GM21526 (cell line): Measurements from ENCODE around the gene POLG.

Source experiments
- ATAC-seq: cut with Tn5 transposase; IDR thresholded peaks from one replicate; pipeline ENCODE4 v1.9.1; 2021; ENCODE audit warnings: moderate library complexity; ENCODE audit not compliant: unreplicated experiment, low FRiP score

POLG gene

DNA sequence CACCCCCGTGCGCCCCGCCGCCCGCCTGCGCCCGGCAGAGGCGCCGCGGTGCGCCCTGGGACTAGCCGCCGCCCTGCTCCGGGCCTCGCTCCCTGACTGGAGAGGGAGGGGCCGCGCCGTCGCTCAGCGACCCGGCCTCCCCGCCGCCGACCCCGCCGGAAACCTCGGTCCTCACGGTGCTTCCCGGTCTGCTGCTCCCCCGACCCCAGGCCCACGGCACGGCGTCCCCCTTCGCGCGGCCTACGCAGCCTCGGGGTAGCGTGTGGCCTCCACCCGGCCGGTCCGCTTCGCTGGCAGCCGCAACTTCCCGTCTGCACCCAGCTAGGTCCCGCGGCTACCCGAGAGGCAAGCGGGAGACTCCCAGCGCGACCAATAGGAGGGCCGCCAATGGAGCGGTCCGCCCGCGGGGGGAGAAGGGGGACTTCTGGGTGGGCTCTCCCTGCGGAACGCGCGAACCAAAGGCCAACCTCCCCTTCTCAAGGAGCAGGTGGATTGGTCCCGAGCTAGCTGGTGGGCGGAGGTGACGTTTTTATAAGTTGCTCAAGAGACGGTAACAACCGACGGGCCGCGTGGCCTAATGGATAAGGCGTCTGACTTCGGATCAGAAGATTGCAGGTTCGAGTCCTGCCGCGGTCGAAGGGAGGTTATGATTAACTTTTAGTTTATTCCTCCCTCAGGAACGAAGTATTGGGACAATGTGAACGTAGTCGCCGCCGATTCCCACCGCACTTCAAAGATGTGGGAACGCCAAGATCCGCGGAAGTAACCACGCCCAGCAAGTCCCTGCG, at the start of gene POLG:
POLG (minus strand) TSS at position 315 of the 788 bp plus-strand sequence. CDS start 1,070 bp downstream, outside the sequence.
- ATAC-seq = peak; percentile 89

DNA sequence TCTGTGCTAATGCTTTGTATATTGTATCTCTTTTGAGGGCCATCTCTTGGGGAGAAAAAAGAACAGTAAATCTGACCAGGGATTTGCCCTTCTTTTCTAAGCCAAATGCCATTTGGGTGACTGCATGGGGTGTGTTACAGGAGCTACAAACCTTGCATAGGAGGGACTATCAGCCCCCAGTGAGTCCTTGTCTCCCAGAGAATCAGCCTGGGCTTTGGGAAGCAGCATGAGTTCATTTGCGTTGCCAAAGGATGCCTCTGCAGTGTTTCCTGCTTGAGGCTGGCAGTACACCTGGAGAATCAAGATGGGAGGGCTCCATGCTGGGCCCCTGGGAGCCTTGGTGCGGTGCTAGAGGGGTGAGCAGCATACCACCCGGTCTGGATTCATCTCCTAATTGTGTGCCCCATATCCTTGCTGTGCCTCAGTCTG, 49.6 kb upstream of the POLG start:
- no peak for ATAC-seq

DNA sequence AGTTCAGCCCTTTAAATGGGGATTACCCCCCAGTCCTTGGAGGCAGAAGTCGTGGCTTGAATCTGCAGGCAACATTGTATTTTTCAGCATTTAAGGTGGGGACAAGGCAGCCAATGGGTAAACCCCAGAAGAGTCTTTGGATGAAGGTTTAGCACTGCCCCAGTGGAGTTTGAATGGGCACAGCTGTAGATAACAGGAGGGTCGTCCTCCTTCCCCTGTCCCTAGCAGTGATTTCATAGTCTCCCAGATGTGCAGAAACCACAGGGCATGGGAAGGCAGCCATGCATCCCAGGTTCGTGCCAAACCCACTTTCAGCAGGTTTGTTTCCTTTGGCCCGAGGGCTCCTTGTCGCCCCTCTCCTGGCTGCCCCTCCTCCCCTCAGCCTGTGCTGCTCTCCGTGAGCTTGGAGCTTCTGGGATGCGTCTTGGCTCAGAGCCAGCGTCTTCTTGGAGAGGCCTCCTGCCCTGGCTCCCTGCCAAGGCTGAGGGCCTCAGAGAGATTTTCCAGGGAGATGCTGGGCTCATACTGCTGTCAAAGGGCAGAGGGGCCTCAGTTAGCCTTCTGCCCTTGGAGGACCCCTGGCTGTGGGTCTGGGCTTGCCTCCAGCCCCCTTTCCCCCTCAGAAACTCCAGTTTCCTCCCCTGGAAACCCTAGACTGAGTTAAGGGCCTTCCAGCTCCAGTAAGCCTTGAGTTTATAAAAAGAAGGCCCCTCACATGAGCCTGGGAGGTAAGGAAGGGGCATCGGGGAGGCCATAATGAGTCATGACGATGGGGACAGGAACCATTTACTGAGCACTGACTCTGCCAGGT, 48.9 kb upstream of the POLG start:
- no peak for ATAC-seq

DNA sequence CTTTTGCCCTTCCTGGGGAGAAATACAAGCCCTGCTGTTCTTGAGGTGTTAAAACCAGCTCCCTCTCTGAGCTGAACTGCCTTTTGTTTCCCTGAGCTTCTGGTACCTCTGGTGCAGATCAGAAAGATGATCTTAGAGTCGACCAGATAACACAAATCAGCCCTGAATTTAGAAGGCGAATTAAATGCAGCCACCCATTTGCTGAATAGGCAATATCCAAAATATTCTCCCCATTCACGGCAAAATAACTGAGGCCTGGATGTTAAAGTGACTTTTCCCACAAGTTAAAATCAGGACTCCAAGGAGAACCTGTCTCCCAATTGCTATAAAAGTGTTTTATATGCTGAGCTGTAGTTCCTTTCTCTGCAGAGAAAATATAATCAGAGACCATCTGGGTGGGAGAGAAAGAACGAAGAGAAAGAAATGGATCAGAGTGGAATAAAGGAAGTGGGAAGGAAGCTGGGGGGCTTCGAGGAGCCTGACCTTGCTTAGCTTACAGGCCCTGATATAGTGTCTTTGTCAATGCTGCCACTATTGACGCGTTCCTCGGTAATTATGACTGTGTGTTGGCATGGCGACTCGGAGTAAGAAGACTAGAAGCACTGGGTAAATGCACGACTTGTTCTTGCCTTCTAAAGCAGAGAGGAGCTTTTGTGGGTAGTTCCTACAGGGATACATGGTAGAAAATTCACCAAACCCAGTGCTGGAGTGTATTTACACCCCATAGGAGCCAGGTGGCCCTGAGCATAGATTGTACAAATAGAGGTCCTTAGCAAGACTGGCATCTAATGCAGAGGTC, 47.5 kb upstream of the POLG start:
- ATAC-seq = no peak

DNA sequence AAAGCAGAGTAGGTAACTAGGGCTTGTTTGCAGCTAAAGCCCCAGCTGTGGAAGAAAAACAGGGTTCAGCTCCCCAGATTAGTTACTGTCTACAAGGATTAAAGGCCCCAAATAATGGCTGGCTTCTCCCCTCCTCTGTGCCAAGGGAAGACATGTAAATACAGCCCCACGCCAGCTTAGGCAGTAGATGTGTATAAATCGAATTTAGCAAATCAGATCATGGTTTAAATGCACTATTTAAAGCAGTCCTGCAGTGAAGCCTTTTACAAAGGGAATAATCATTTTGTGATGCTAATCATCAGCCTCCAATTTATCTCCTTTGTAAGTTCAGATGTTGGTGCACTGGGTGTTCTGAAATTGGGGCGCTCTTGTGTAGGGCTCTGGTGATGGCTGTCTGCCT, 46.7 kb upstream of the POLG start:
- no peak for ATAC-seq

DNA sequence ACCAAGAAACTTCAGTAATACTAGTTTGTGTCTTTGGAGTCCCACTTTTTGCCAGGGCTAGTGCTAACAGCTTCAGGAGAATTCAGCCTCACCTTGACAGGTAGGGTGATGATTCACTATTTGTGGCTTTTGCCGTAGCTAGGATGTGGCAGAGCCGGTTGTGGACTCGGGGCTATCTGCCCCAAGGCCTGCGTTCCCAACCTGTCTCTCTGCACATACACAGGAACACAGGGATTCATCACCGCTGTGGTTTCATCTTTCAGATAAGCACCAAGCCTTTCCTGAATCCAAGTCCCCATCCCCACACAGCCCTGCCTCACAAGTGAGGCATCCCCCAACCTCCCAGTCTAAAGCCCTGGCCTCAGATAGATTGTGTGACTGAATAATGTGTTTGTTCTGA, 45.2 kb upstream of the POLG start:
- no peak for ATAC-seq

DNA sequence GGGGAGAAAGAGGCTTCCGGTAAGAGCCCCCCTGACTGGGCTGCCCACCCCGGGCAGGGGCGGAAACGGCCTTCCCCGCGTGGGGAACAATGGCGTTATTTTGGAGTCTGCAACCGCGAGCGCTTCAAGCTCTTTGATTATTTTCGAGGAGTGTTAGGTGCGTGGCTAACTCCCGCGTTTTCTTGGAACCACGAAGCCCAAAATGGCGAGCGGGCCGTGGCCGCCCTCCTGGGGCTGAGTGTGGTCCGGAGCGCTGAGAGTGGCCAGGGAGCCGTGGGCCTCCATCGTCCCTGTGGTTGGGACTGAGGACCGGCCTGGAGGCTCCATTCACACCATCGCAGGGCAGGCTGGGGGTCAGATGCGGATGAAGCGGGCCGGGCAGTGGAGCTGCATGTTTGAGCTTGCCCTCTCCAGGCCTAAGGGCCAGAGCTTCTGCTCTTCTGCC, 44.6 kb upstream of the POLG start:
- ATAC-seq = no peak

DNA sequence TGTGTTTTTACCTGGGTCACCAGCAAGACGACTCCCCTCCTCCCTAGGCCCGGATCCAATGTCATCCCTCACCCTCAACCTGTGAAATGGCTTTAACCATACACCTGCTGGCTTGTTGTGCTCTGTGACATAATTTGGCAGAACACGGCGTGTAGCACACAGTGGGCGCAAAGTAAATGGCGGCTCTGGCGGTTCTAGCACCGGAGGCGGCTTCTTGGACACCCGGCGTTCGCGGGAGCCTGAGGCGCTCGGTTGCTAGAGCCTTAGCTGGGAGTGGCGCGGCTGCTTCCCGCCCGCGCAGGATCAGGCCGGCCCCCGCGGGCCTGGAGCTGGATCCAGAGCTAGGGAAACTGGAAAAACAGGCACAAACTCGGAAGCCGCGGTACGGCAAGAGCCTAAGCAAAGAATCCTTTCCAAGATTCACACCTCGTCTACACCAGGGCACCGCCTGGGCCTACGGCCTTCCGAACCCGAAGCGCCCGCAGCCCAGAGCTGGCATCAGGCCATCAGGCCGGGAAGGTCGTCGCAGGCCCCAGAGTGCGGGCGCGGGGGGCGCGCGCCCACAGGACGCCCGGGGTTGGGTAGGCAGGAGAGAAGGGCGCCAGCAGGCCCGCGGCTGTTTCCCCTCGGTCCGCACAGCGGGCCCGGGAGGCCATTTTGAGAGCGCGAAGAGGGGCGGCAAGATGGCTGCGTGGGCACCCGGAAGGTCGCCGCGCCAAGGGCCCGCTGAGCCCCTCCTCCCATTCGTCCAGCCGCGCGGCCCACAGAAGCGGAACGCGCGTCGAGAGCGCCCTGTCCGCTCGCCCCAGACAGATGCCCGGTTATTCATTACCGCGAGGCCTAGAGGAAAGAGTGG, 43.9 kb upstream of the POLG start:
- no peak for ATAC-seq

DNA sequence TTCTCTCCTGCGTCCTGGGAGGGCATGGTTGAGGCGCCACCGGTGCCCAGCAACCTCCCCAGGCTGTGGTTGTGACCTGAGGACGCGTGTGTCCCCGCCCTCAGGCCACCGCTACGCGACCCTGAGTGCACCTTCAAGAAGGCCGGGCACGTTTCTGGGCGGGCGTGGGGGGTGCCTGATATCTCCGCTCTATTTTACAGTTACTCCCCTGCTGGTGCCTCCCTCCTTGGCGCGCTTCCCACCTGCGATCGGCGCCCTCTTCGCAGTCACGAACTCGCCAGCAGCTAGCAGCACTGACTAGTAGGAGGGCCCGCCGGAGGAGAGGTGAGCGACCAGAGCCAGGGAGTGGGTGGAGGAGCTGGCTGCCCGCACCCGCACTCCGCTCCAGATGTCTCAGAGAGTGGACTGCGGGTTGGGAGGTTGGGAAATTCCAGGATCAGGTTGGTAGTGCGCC, 43.2 kb upstream of the POLG start:
- ATAC-seq = no peak

DNA sequence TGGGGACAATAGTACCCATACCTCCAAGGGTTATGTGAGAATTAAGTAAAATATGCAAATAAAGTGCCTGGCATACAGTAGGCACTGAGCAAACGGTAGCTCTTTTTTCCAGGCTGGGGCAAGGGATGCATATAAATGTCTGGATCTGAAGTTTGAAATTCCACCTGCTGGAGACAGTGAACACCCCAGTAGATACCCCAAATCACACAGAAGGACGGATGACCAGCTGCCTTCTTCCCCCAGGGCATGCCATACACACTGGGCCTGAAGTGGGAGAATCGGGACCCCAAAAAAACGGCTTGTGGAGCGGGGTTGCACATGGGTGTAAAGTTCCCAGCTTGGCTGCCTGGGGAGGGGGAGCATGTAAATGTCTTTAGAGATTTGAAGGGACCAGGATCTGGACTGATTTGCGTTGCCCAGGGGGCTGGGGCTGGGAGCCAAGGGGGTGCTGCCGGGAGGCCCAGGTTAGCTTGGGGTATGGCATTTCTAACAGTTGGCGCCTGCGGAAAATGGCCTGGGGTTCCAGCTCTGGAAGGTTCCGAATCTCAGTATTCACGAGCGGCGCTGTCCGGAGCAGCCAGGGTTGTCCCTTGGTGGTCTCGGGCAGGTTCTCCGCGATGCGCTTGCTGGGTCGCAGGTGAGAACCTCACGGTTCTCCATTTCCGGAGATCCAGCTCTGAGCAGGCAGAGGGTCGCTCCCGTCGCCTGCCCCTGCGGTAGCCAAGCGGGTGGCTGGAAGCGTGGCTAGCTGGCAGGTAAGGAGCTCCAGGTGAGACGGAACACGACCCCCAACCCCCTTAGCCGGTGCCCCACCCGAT, 42.6 kb upstream of the POLG start:
- ATAC-seq = no peak

DNA sequence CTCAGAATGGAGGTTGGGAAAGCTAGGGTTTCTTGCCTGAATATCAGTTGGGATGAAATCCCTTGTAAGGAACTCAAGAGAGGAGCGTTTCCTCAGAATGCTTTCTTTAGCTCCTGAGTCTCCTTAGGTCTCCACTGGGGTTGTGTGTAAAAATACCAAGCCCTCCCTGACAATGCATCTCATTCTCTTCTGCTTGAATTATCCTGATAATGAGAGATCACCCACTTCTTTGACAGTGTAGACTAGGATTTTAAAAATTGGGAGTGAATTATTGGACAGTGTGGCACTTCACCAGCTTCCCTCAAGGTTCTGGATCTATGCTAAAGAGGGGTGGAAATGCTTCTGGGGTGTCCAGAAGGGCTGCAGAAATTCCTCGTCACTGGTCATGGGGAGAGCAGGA, 41.8 kb upstream of the POLG start:
- ATAC-seq = no peak

DNA sequence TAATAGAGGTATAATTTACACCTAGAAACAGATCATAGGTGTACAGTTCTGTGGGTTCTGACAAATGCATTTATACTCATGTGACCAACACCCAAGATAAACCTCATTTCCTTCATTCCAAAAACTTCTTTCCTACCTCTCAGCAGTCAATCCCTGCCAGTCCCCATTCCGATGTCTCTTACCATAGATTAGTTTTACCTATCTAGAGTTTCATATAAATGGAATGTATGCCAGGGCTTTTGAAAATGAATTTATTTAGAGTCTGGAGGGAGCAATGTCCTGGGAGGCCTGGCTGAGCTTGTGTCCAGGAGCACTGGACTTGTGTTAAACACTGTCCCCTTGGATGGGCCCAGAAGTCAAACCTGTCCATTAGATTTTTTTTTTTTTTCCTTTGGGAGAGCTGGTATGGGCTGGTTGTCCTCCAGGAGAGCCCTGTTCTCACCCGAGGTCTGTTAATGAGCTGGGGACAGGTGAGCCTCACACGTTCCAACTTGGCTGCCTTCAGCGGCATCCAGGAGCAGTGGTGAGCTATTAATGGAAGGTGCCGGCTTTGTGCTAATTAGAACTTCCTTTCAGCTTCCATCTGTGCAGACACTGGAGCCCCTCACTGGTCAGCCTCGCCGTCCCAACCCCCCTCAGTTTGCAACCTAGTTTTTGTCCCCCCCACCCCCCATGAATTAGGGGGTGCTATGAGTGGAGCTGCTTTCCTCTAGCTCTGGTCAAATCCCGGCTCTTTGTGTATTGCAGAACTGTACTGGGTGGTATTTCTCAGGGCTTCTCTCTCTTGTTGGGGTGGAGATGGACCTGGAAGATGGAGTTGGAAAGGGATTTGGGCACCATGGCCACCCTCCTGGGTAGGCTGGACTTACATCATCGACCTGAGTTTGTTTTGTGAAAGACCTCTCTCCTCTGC, 40.7 kb upstream of the POLG start:
- ATAC-seq = no peak

DNA sequence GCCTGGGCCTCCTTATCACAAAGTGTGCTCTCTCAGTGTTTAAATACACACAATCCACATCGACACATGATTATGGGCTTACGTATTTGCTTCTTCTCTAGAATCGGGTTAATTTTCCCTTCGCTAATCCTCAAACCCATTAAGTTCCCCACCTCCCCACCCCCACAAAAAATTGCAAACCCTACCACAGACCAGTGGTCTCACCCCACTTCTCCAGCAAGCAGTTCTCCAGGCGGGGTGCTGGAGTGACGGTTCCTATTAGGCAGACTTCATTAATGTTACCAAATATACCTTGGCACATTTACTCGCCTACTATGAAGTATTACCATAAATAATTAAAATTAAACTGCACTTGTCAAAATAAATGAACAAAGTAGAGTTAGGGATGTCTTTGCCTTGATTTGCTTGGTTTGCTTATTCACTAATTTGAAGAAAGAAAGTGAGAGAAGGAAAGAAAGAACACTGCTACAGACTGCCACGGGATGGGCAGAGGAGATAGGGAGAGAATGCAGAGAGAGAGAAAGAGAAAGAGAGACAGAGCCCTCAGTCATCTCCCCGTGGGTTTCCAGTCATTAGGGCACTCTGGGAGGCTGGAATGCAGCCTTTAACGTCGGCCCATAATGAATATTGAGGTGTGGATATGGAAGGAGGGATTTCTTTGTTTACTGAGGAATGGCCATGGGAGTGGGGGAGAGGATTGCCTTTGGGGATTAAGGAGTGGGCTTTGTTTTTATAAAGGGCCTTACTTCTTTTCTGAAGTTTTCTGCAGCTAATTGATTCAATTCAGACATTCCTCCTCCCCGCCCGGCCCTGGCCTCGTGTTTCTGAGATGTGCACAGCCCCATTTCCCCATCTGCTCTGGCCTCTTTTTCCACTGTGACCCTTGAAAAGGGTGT, 39.7 kb upstream of the POLG start:
- no peak for ATAC-seq

DNA sequence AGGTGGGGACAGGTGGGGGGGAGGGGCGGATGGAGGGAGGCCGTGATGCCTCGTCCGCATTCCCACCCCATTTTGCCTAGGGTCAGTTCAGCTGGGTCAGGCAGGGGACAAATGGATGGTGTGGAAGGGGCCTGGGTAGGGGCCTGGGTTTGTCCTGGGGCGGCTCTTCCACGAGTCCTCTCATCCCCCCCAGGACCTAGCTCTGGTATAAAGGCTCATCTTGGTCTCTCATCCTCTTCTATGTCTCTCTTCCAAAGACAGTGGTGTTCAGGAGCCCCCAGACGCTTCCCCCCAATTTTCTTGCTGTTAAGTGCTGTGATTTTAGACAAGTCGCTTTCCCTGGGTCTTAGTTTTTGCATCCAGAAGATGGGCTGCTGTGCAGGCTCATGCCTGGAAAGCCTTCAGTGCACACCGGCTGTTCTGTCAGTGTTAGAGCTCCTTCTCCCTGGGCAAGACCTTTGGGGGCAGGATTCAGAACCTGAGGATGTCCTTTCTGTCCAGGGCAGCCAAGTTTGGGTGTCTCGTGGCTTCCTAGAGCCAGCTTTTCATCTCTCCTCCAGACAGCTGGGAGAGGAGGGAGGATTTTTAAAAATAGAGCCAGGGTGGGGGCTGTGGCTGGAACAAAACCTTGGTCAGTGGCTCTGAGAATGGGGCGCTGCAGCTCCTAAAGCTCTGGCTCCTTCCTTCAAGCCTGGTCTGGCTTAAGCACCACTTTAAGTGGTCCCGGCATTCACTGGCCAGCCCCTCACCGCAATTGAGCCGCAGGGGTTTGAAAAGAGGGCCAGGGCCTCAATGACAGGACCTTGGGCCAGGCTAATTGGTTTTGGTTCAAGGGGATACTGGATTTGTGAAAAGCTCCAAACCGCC, 37.7 kb upstream of the POLG start:
- no peak for ATAC-seq

DNA sequence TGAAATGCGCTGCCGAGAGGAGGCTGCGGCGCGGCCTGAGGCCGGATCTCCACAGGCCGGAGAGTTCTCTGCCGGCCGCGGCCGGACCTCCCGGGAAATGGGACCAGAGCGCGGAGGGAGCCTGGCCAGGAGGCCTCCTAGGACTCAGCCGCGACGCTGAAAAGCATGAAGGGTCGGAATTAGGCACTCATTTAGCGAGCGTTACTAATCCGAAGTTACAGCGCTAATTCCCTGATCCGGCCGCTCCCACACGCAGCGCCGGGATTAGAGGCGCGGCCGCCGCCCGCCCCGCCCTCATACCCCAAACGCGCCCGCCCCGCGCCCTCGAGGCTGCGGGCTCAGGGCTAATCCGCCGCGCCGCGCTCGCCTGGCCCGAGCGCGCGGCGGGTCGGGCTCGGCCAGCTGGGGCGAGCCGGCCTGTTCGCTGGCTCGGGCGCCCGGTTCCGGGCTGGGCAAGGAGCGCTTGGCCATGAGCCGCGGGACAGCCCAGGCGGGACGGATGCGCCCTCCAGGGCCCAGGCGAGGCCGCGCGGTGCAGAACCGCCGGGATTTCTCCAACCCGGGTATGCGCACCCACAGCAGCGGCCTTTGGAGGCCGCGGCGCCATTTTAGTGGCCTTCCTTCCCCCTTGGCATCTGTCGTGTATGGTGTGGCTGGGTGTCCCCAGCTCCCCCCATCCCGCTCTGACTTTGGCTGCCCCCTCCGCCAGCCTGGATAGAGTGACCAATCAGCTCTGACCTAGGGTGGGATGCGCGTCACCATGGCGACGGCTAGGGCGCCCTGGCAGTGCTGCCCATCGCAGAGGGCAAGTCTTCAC, 36.8 kb upstream of the POLG start:
- no peak for ATAC-seq

DNA sequence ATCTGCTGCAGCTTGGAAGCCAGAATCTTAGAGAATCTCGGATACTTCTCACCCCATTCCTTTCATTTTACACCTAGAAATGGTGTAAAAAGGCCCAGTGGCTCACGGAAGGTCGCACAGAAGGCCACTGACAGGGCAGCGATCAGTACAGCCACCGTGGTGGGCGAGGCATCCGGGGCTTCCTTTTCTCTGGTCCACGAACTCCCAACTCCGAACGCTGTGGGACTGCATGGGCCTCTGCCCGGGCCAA, 36.3 kb upstream of the POLG start:
- ATAC-seq = no peak
